Stimulated activated CD8-positive, alpha-beta memory T cell treated with anti-CD3 and anti-CD28 coated beads, Interleukin-12 subunit alpha, Interleukin-12 subunit beta, amount 100 ng/mL, for 24 hours (primary cell): ENCODE data around the gene LAPTM5.

Experiments
- DNase-seq: peaks from one replicate; pipeline ENCODE4 v3.0.0-alpha.2; 2020; ENCODE audit errors: extremely low read depth

Gene LAPTM5

DNA sequence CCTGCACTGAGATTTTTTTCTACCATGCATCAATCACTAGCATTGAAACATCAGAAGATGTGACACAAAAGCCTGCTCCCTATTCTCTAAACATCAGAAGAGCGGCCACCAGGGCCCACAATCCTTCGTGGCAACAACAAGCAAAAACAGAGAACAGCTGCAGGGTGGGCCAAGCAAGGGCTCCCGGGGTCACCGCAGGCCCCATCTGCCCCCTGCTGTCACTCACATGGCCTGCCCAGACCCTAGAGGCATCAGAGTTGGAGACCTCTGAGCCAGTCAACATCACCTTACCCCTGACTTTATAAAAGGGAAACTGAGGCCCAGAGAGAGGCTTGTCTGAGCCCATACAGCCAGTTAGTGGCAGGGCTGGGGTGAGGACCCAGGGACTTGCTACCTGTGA is 1.8 kb downstream of the LAPTM5 start:
- no peak for DNase-seq

DNA sequence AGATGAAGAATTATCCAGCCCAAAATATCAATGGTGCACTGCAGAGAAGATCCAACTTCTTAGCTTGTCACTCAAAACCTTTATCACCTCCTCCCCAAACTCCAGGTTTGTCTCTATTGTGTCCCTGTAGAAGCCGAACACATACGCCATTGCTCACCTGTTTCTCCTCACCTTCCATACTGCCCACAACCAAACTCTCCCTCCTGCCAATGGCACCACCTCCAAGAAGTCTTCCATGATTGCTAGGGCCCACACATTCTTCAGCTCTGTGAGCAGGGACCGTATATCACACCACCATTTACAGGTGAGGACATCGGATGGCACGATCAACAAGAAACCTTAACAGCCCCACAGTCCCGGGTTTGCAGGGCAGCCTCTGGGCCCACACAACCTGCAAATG is 2.2 kb downstream of the LAPTM5 start:
- DNase-seq = no peak

DNA sequence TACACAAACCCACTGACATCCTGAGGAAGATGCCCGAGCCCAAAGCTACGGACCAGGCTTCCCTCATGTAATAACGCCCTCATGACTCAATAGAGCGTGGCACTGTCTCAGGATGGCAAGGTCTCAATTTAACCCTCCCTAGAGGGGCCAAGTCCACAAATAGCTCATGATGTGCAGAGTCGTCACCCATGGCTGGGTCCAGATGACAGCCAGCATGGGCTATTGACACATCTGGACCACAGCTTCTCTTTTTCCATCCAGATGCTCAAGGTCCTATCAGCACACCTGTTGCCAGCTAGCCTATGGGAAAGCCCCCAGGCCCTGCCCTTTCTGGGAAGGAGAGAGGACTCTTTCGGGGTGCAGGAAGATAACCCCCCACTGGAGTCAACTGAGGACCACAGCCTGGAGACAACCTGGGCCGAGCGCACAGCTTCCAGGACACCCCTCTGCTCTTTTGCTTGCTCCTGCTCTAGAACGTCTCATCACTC is 2.8 kb downstream of the LAPTM5 start:
- DNase-seq = no peak

DNA sequence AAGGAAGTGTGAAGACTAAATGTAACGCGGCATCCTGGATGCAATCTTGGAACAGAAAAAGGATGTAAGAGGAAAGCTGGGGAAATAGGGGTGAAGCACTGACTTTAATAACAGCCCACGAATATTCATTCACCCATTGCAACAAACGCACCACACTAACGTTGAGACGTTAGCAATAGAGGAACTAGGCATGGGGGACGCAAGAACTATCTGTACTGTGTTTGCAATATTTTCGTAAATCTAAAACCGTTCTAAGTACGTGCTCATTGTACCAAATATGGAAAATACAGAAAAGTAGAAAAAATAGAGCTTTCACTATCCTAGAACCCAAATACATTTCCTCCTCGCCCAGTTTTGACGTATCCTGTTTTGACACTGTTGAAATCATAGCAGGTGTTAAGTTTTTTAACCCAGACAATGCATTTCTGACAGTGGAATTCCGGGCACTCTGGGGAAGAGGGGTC is 3.9 kb downstream of the LAPTM5 start:
- no peak for DNase-seq

DNA sequence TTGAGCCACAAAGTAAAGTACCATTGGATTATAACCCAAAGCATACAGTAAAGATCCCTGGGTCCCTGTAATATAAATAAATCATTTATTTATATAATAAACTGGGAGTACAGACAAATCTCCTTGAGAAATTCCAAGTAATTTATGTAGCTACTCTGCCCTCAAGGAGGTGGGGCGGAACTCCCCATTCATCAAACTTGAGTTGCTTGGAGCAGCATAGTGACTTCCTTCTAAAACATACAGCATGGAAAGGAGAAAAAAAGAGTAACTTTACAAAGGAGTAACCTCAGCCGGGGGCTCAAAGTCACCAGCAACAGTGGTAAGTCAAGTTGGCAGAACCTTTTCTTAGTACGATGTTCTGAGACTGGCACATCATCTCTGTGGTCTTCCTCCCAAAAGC is 4.5 kb downstream of the LAPTM5 start:
- DNase-seq = no peak

DNA sequence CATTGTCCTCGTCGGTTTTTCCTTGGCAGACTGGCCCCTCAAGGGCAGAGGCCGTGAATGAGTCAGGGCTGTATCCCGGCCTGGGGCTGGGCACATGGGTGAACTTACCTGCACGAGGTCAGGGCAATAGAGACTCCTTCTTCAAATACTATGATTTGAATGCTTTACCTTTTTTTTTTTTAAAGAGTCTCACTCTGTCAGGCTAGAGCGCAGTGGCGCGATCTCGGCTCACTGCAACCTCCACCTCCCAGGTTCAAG is 5.0 kb downstream of the LAPTM5 start:
- DNase-seq = no peak

DNA sequence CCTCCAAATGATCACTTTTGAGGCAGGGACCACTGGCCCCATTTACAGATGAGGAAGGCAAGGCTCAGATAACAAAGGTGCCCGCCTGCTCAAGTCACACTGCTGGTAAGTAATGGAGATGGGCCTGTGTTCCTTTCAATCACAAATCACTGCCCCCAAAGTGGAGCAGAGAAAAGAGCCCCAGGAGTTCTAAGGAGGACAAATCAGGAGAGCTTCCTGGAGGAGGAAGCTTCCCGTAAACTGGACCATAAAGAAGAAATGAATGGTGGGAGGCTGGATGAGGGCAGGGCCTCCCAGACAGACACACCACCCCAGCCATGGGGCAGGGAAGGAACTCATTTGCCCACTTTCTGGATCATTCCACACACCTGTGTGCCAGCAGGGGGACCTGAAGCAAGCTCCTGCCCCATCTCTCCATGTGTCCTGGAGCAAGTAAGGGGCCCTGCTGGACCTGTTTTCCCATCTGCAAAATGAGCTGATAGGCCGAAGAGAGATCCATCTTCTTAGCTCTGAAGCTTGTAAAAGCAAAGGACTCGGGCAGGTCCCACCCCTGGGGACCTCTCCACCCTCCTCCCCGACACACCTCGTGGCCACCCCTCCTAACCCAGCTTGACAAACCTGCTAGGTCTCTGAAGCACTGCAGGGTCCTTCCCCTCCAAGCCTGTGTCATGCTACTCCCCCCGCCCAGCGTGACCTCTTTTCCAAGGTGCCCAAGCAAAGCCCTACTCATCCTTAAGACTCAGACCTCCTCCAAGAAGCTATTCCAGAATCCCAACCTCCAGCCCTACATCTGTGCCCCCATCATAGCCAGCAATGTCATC is 5.5 kb downstream of the LAPTM5 start:
- DNase-seq = no peak

DNA sequence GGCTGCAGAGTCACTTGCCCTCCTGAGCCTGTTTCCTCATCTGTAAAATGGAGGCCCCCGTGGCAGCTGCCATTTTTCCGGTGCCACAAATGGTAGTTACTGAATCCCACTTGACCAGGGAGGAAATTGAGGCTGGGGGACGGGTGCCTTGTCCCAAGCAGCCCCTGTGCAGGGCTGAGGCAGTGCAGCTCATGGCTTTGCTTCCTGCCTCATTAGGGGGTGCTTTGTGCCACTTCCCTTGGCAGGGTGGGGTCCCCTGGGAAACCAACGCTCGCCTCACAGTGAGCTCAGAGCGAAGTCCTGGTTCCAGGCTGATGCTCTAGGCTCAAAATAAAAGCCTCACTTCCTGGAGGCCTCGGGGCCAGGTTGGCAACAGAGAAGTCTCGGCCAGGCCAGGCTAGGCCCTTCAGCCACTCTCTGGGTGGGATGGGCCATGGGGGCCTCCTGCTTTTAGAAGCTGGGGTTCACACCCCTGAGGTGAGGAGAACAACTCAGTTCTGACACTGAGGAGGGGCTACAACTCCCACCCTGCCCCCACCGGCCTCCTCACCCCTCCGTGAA is 6.8 kb downstream of the LAPTM5 start:
- no peak for DNase-seq

DNA sequence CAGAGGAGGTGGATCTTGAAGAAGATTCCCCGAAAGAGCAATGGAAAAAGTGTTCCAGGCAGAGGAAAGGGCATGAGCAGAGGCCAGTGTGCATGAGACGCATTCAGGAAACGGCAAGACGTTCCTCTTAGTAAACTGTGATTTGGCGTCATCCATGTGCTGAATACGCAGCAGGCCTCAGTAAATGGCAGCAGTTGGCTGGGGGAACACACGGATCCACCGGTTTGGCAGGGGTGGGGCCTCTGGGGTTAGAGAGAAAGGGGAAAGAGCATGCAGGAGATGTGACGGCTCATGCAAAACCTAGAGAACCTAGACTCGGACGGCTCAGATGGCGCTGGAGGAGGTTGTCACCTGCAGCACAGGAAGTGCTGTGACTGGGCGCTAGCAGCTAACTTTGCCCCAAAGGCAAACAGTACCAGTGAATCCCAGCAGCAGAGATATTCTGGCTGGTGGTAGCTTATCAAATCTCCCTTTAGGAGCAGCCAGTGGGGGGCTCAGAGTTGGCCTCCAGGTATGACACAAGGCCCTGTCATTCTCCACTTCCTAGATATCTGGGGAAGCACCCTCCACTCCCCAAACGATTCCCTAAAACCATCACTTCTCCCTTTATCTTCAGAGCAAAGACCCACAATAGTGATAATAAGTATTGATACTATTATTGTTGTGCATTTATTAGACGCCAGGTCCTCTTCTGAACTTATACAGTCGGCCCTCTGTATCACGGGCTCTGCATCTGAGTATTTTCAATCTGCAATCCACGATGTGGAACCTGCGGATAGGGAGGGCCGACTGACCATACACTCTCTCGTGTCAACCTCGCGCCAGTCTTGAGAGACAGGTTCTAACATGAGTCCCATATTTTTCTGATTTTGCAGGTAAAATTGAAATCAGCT is 7.6 kb downstream of the LAPTM5 start:
- DNase-seq = no peak

DNA sequence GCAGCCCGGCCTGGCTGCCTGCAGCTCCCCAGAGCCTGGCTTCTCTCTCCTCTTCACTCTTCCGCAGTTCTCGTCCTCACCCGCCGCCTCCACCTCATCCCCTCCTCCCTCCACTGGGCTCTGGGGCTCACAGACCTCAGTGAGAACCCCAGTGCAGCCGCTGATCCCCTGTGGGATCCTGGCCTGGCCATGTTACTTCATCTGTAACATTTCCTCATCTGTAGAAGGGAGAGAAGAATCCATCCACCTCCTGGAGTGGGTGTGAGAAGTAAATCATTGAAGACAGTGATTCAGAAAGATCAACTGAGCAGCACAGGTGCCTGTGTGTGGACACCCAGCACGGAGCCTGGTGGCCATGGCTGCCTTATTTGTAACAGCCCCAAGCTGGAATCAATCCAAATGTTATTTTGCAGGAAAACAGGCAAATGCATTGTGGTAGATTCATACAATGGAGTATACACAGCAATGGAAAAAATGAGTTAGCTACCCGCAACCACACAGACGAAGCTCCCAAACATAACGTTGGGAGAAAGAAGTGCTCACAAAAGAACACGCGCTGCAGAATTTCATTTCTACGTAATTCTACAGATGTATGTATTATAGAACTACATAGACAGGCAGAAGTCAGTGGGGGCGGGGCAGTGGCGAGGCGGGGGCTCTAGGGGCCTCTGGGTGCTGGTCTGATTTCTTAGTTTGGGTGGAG is 8.7 kb downstream of the LAPTM5 start:
- no peak for DNase-seq

DNA sequence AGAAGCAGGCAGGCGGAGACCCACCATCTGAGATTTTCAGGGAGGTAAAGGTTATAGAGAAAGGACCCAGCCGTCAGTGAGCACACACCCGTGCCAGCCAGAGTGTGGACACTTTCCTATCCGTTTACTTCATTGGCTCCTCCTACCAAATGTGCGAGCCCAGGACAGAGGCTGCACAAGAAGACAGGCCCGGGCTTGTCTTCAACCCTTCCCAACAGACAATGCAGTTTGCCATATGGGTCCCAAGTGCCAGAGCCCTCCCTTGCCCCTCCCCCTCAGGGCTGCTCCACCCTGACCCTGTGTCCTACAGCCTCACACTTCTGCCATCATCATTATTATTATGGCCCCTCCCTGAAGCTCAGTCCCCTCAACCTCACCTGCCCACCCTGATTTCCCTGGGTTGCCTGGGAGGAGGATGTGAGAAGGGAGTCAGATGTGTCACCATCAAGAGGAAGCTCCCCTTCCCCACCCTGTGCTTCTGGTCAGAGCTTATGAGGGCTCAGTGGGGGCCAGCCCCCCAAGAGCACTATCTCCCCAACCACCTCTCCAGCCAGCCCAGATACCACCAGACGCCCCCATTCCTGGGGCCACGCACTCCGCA is 9.4 kb downstream of the LAPTM5 start:
- DNase-seq = no peak

DNA sequence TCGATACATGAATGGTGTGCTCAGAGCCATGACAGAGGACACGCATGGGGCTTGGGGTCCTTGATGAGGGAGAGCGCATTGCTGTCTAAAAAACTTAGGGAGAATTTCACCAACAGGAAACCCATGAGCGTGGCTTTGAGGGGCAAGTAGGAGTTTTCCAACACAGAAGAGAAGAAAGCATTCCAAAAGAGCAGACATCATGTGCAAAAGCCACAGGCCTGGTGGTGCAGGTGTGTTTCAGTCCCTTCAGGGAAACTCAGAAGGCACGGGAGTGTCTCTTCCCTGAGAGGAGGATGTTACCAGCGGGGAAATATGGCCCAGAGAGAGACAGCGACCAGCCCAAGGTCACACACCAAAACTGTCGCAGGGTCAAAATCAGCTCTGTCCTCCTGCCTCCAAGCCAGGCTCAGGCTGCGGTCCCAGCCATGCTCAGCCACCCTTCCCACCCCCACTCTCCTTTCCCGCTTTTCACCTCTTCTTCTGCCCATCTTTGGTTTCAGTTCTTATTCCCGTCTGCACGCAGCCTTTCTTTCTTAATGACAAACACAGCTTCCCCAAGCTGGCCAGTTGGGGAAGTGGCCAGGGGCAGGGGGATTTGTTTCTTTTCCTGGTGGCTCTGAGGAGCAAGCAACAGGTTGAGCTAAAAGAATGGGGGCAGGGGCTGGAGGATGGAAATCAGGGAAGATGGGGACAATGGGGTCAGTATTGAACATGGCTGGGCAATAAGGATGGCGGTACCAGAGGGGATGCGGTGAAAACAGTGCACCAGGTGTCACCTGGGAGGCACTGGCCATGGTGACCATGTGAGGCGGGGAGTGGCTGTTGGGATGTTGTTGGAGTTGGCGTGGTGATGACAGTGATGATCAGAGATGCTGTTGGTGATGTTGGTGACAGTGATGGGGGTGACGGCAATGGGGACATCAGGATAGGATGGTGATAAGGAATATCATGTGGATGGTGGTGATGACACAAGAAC is 10.3 kb downstream of the LAPTM5 start:
- no peak for DNase-seq

DNA sequence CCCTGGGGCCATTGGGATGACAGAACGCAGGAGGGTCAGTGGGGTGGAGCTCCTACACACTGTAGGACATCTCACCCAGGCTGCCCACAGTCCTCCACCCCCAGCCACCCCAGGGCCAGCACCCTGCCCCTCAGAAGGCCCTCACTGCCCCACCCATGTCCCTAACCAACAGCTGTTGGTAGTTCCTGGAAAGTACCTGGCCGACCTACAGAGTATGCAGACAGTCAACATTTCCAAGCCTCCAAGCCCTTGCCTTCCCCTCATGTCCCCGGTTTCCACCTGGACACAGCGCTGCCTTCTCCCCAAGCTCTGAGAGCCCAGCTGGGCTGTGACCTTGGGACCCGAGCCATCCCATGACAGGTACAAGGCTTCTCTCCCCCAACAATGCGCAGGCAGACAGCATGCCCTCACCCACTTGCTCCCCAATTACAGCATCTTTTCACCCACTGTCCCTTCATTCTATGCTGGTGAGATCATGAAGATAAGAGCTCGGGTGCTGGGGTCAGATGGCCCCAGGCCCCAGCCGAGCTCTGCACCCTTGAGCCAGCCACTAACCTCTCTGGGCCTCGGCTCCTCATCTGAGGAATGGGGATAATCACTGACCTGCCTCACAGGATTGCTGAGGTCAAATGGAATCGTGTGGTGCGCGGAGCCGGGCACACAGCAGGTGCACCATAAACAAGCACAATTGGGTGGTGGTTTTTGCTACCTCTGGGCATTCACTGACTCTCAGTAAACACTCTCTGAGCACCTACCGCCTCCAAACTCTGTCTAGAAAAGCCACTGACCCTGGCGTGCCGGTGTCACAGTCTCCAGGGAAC is 11.2 kb downstream of the LAPTM5 start:
- DNase-seq = no peak

DNA sequence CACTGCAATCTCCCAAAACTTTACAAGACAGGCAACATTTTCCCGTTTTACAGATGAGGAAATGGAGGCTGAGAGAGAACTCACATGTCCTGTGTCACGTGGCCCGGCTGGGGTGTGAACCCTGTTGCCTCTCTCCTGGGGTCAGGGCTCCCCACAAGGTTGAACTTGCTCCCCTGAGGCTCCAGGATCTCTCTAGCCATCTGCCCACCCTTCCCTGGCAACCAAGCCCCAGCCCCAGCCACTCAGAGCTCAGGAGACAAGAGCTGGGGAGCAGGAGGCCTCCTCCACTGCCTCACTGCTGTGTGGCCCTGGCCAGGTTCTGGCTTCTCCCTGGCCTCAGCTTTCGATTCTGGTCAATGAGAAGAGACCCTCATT is 11.8 kb downstream of the LAPTM5 start:
- DNase-seq = no peak

DNA sequence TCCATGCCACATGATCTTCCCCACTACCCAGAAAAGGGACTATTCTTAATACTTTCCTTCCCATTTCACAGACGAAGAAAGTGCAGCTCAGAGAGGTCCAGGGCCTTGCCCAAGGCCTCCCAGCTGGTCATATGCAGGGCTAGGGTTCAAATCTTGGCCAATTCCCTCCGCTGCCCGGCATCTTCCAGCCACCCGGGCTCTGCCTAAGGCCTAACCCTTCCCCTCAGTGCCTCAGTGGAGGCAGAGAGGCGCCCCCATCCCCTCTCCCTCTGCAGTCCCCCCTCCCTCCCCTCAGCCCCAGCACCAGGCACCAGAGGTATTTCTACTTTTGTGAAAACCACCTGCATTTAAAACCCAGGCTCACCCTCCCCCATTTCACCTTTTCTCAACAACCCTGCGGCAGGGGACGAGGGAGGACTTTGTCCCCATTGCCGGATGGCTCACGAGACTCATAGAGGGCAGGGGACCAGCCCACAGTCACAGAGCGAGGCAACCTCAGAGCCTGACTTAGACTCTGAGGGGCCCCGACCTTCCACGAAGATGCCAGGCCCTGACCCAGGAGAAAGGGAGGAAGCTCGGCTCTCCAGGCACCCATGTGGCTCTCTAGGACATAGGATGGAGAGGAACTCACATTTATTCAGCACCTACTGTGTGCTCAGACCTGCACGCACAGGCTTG is 12.3 kb downstream of the LAPTM5 start:
- DNase-seq = no peak

DNA sequence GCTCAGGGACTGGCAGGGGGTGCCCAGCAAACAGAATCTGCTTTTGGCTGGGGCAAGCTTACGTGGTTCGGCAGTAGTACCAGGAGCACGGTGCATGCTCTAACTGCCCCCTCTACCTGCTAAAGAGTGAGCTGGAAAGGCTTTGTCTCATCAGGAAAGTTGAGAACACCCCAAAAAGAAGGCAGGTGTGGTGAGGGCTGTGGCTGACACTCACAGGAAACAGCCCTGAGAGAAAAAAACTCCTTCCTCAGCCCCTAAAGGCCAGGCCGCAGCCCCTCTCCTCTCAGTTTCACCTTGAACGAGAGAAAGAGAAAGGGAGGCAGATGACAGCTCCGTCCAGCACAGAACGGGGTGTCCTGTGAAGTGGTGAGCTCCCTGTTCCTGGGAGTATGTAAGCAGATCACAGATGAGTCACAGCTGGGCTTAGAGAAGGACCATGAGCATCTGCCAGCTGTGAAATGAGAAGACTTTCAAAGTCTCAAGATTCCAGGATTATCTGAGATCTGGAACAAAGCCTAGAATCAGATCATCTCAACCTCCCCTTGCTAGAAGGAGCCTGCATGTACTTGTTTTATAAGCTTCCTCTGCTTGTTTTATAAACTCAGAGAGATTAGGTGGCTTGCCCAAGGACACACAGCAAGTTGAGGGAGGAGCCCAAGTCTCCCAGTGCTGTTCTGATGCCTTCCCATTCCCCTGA is 13.4 kb downstream of the LAPTM5 start:
- no peak for DNase-seq

DNA sequence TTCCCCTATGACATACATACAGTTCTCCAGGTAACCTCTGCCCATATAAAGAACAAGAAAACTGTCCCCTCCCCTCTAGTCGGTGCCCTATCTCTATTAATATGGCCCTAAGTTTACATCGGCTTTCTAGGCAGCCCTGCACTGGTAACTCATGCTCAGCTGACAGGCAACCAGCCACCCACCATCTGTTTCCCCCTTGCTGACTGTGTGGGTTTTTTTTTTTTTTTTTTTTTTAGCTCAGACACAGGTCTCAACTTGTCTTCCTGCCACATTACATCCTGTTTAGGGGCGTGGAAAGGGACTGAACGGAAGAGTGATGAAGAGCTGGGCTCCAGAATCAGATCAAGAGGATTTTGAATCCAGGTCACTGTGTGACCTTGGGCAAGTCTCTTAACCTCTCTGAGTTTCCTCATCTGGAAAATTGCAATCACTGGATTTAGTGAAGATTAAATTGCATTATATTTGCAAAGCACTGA is 14.0 kb downstream of the LAPTM5 start:
- DNase-seq = peak; percentile 25

DNA sequence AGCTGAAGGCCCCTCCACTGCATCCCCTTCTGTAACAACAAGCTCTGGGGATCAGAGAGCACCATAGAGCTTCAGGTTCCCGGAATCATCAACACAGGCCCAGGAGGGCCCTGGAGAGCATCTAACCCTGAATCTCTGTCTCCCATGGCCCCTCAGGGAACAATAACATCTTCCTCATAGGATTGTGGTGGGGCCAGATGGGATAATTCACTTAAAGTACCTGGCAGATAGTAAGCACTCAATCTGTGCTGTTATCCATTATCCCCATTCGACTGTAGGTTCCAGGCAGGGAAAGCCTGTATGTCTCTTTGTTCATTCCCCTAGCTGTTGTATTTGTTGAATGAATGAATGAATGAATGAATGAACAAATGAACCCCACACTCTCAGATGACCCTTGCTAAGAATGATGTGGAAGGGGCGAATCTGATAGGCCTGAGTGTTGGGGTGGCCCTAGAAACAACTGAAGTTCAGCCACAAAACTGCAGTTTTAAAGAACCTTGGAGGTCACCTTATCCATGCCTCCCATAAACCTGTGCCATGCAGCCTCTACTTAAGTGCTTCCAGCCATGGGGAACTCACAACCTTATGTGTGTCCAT is 14.5 kb downstream of the LAPTM5 start:
- DNase-seq = no peak
